Naive B cell (primary cell): ENCODE data around the gene TUBB1. TPM values are rescaled to one million over a fixed set of nuclear protein-coding genes. Genes with fewer than 3 reads are reported as not detected.
"Not testable (repeated sequence)": the region's sequence is repeated elsewhere in the genome, so short reads cannot be mapped to it uniquely, and the experiment has no call there.

ENCODE experiments used
- ATAC-seq, 2 donors: fragments of 150-1000 bp; cut with Tn5 transposase; 2 replicates each; pipeline ENCODE4 v1.10.0; 2021; ENCODE audit warnings: low read depth in 2 of 2, mild to moderate bottlenecking in 2 of 2, moderate library complexity in 2 of 2
- DNase-seq: peaks from one replicate; pipeline ENCODE4 v3.0.0; 2022
- H3K27ac Mint-ChIP-seq, 6 donors: one replicate each; pipeline ENCODE4 v1.8.0; 2020 to 2022; ENCODE audit warnings: mild to moderate bottlenecking in 6 of 6, mixed read lengths in 6 of 6, moderate library complexity in 5 of 6, inconsistent platforms in 2 of 6
- H3K27me3 Mint-ChIP-seq, 3 donors: one replicate each; pipeline ENCODE4 v1.8.0; 2021 to 2022; ENCODE audit warnings: mixed read lengths in 3 of 3, mild to moderate bottlenecking in 1 of 3
- H3K36me3 Mint-ChIP-seq, 2 donors: one replicate each; pipeline ENCODE4 v1.8.0; 2020 to 2022; ENCODE audit warnings: mixed read lengths in 2 of 2, inconsistent platforms in 1 of 2, mild to moderate bottlenecking in 1 of 2
- H3K4me1 Mint-ChIP-seq, 3 donors: one replicate each; pipeline ENCODE4 v1.8.0; 2020 to 2022; ENCODE audit warnings: mixed read lengths in 3 of 3, inconsistent platforms in 1 of 3, mild to moderate bottlenecking in 1 of 3, moderate library complexity in 1 of 3
- H3K4me3 Mint-ChIP-seq, 8 donors: one replicate each; pipeline ENCODE4 v1.8.0; 2020 to 2022; ENCODE audit warnings: mild to moderate bottlenecking in 8 of 8, mixed read lengths in 8 of 8, moderate library complexity in 8 of 8, inconsistent platforms in 2 of 8
- H3K9me3 Mint-ChIP-seq, 7 donors: one replicate each; pipeline ENCODE4 v1.8.0; 2020 to 2022; ENCODE audit warnings: mixed read lengths in 7 of 7, mild to moderate bottlenecking in 5 of 7, inconsistent platforms in 2 of 7, moderate library complexity in 1 of 7
- polyA plus RNA-seq, 6 donors: library from polyadenylated mRNA; unstranded; fragments of 300-500 nt; fragmentation: Illumina TruSeq; gene quantifications; one replicate each; pipeline ENCODE4 v1.2.3, GENCODE V29; 2021; ENCODE audit warnings: low read depth in 6 of 6

The TUBB1 gene
- polyA plus RNA-seq, 6 donors from 2014 or later: 2.5 to 16.4 (median 11.0) TPM

DNA sequence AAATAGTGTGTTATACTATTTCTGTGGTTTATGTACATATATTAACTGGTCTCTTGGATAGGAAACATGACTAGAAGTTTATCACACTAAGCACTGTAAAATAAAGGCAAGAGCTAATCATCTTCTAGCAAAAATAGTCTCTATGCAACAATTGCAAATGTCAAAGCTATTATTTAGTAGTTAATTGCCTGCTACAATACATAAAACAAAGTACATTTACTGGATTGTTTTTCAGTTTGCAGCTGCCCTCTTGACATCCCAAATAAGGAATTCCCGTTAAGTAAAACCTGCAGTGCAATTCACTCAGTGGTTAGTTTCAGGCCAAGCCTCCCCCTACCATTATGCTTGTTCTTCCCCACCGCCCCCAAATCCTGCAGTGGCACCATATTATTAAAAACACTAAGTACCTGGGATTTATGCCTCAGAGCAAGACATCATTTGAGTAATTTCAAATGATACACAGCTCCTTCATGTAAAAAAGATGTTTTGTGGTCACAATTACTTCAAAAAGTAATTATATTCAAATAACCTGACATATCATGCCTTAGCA, 14.5 kb downstream of the TUBB1 start:
- H3K27me3 Mint-ChIP-seq: no peaks in the 10 kb centered on the region
- peaks cover 24 to 37% (median 25%) of the 10 kb centered on the region in 3 donors for H3K4me1 Mint-ChIP-seq
- H3K4me3 Mint-ChIP-seq: peak overlapping the region in 4 of 8 donors; percentile 7 to 70 (median 58)
- H3K27ac Mint-ChIP-seq: no peak overlapping the region
- H3K9me3 Mint-ChIP-seq: no peaks in the 10 kb centered on the region
- H3K36me3 Mint-ChIP-seq: peaks cover 18 to 19% of the 10 kb centered on the region in 2 donors
- no peak for DNase-seq
- ATAC-seq: no peak

- H3K4me1 Mint-ChIP-seq: peaks cover 19 to 32% (median 29%) of the 10 kb centered on the region in 3 donors
- H3K36me3 Mint-ChIP-seq: peaks cover 18 to 19% of the 10 kb centered on the region in 2 donors
- peak overlapping the region in 1 of 6 donors; percentile 2 for H3K27ac Mint-ChIP-seq
- no peak for ATAC-seq
- H3K9me3 Mint-ChIP-seq: no peaks in the 10 kb centered on the region
- DNase-seq: no peak
- H3K4me3 Mint-ChIP-seq: peak overlapping the region in 1 of 8 donors; percentile 28
- H3K27me3 Mint-ChIP-seq: no peaks in the 10 kb centered on the region
Observed at GRCh38 chr20:59035381-59035780, 16.2 kb downstream of the TUBB1 start.

DNA sequence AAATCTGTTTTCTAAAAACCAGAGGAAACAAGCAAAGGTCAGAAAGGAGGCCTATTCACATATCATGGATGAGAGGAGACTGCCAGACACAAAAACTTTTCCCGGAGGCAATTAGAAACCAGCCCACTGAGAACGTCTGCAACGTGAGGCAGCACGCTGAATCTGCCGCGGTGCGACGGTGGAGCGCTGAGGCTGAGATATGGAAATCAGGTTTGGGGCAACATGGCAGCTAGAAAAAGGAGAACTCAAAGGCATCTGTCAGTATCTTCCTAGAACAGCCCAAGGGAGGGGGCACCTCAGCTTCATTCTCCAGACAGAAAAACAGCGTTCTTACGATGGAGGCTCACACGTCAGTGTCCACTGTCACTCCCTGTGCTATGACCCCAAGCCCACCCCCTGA, 18.2 kb downstream of the TUBB1 start:
- H3K4me3 Mint-ChIP-seq: peak overlapping the region in 1 of 8 donors; percentile 2
- H3K9me3 Mint-ChIP-seq: no peaks in the 10 kb centered on the region
- H3K27ac Mint-ChIP-seq: no peak overlapping the region
- no peak for DNase-seq
- peaks cover 24 to 33% (median 33%) of the 10 kb centered on the region in 3 donors for H3K4me1 Mint-ChIP-seq
- peaks cover 18 to 27% of the 10 kb centered on the region in 2 donors for H3K36me3 Mint-ChIP-seq
- no peak for ATAC-seq
- no peaks in the 10 kb centered on the region for H3K27me3 Mint-ChIP-seq

- Mint-ChIP-seq H3K27ac (peak overlapping the region in 1 of 6 donors; percentile 27), H3K36me3 (peaks cover 18 to 27% of the 10 kb centered on the region in 2 donors), H3K4me3 (peak overlapping the region in 1 of 8 donors; percentile 82), H3K9me3 (no peaks in the 10 kb centered on the region), H3K27me3 (no peaks in the 10 kb centered on the region), H3K4me1 (peaks cover 31 to 40% (median 39%) of the 10 kb centered on the region in 3 donors)
- ATAC-seq (no peak), DNase-seq (no peak)
Observed at GRCh38 chr20:59039233-59039632, 20.0 kb downstream of the TUBB1 start.

DNA sequence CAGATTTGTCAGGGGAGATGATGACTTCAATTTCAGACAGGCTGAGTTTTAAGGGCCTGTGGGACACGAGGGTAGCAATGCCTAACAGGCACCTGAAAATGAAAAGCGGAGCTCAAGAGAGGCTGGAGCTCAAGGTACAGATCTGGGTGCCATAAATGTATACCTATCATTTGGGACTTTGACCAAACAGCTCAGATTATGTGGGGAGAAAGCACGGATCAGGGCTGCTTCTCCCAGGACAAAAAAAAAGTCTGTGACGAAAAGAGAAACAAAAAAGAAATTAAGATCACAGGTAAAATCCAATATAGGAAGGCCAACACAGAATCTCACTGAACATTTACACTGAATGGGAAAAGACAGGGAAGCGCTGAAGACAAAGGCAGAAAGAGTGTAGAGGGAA, 21.4 kb downstream of the TUBB1 start:
- Mint-ChIP-seq H3K9me3 (no peaks in the 10 kb centered on the region), H3K27me3 (no peaks in the 10 kb centered on the region), H3K4me3 (peak overlapping the region; percentile 60 to 97 (median 88)), H3K4me1 (peaks cover 39 to 54% (median 47%) of the 10 kb centered on the region in 3 donors), H3K36me3 (peaks cover 13 to 16% of the 10 kb centered on the region in 2 donors), H3K27ac (peak overlapping the region in 2 of 6 donors; percentile 53 to 92)
- ATAC-seq (no peak), DNase-seq (no peak)

DNA sequence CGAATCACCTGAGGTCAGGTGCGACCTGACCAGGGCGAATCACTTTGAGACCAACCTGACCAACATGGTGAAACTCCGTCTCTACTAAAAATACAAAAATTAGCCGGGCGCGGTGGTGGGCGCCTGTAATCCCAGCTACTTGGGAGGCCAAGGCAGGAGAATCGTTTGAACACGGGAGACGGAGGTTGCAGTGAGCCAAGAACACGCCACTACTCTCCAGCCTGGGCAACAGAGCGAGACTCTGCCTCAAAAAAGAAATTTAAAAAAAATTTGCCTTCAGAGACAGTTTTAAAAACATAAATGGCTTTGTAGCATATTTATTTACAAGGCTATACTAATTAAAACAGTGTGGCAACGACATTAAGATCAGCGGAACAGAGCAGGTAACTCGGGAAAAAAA, 22.3 kb downstream of the TUBB1 start:
- Mint-ChIP-seq H3K4me3 (peak overlapping the region; percentile 60 to 97 (median 88)), H3K27ac (peak overlapping the region in 5 of 6 donors; percentile 53 to 92 (median 67)), H3K36me3 (peaks cover 9 to 14% of the 10 kb centered on the region in 2 donors), H3K4me1 (peaks cover 39 to 55% (median 47%) of the 10 kb centered on the region in 3 donors)
- not testable (repeated sequence) for DNase-seq, H3K9me3 Mint-ChIP-seq, H3K27me3 Mint-ChIP-seq, ATAC-seq

GRCh38 chr20:59042151-59042795, 23.0 kb downstream of the TUBB1 start, which contains the start of gene PRELID3B:
Gene PRELID3B, minus strand, starts transcription at chr20:59042786. Its CDS starts 56 bp downstream, at chr20:59042730.
- Mint-ChIP-seq H3K27ac (peak within 1 kb of the TSS; percentile 74 to 98 (median 94)), H3K36me3 (peaks cover 2 to 8% of the 10 kb centered on the region in 2 donors), H3K4me3 (peak within 1 kb of the TSS; percentile 82 to 97 (median 92)), H3K4me1 (peaks cover 39 to 55% (median 47%) of the 10 kb centered on the region in 3 donors), H3K27me3 (no peaks in the 10 kb centered on the region), H3K9me3 (no peaks in the 10 kb centered on the region)
- DNase-seq (no peak), ATAC-seq (peak; percentile 28 to 42)

GRCh38 chr20:59042796-59043631, 23.8 kb downstream of the TUBB1 start:
- H3K9me3 Mint-ChIP-seq: no peaks in the 10 kb centered on the region
- peak overlapping the region; percentile 69 to 98 (median 94) for H3K27ac Mint-ChIP-seq
- ATAC-seq (peak; percentile 96), DNase-seq (peak; percentile 96)
- H3K27me3 Mint-ChIP-seq: no peaks in the 10 kb centered on the region
- peaks cover 0 to 8% of the 10 kb centered on the region in 2 donors for H3K36me3 Mint-ChIP-seq
- peak overlapping the region; percentile 82 to 97 (median 92) for H3K4me3 Mint-ChIP-seq
- H3K4me1 Mint-ChIP-seq: peaks cover 39 to 55% (median 50%) of the 10 kb centered on the region in 3 donors

GRCh38 chr20:59043698-59044097, 24.5 kb downstream of the TUBB1 start:
- Mint-ChIP-seq H3K4me1 (peaks cover 39 to 54% (median 51%) of the 10 kb centered on the region in 3 donors), H3K27me3 (no peaks in the 10 kb centered on the region), H3K4me3 (peak overlapping the region; percentile 82 to 97 (median 89)), H3K27ac (peak overlapping the region; percentile 53 to 96 (median 78)), H3K9me3 (no peaks in the 10 kb centered on the region), H3K36me3 (peaks cover 0 to 8% of the 10 kb centered on the region in 2 donors)
- ATAC-seq (no peak), DNase-seq (peak; percentile 0)

GRCh38 chr20:59044295-59044694, 25.1 kb downstream of the TUBB1 start:
- Mint-ChIP-seq H3K27me3 (no peaks in the 10 kb centered on the region), H3K4me3 (peak overlapping the region in 6 of 8 donors; percentile 13 to 92 (median 88)), H3K9me3 (no peaks in the 10 kb centered on the region), H3K27ac (peak overlapping the region in 4 of 6 donors; percentile 53 to 92 (median 78)), H3K4me1 (peaks cover 39 to 51% (median 45%) of the 10 kb centered on the region in 3 donors), H3K36me3 (peaks cover 0 to 8% of the 10 kb centered on the region in 2 donors)
- ATAC-seq: no peak
- no peak for DNase-seq

- peak overlapping the region in 4 of 6 donors; percentile 63 to 92 (median 79) for H3K27ac Mint-ChIP-seq
- H3K4me3 Mint-ChIP-seq: peak overlapping the region in 6 of 8 donors; percentile 39 to 90 (median 75)
- no peaks in the 10 kb centered on the region for H3K9me3 Mint-ChIP-seq
- ATAC-seq (no peak), DNase-seq (no peak)
- H3K4me1 Mint-ChIP-seq: peaks cover 40 to 51% (median 41%) of the 10 kb centered on the region in 3 donors
- peaks cover 0 to 8% of the 10 kb centered on the region in 2 donors for H3K36me3 Mint-ChIP-seq
- peaks cover 0 to 2% (median 0%) of the 10 kb centered on the region in 3 donors for H3K27me3 Mint-ChIP-seq
Observed at GRCh38 chr20:59044796-59045195, 25.6 kb downstream of the TUBB1 start.

DNA sequence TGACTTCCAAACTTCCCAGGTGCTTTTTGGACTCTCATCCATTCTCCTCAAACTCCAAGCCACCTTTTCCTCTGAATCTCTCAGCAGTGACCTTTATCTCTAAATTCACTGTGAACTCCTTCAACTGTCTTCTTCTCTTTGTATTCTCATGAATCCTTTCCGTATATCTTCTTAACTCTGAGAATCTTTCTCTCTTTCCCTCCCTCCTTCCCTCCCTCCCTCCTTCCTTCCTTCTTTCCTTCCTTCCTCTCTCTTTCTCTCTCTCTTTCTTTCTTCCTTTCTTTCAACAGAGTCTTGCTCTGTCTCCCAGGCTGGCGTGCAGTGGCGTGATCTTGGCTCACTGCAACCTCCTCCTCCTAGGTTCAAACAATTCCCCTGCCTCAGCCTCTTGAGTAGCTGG, 27.6 kb downstream of the TUBB1 start:
- Mint-ChIP-seq H3K27ac (peak overlapping the region in 2 of 6 donors; percentile 52 to 95), H3K9me3 (no peaks in the 10 kb centered on the region), H3K36me3 (no peaks in the 10 kb centered on the region), H3K27me3 (peaks cover 6 to 21% (median 9%) of the 10 kb centered on the region in 3 donors), H3K4me1 (peaks cover 26 to 31% (median 27%) of the 10 kb centered on the region in 3 donors), H3K4me3 (no peak overlapping the region)
- DNase-seq (no peak), ATAC-seq (no peak)
